CD14-positive monocyte (primary cell): ENCODE results near the gene OTOG. TPM values are rescaled to one million over a fixed set of nuclear protein-coding genes. Genes with fewer than 3 reads are reported as not detected.

Source experiments
- DNase-seq, 3 donors: peaks; one replicate each; pipeline ENCODE4 v3.0.0-alpha.2; 2011 to 2022
- H2AFZ ChIP-seq: 2 replicates; pipeline ENCODE4 v1.6.0; 2012; ENCODE audit warnings: mild to moderate bottlenecking, low read depth, low read length, inconsistent platforms; ENCODE audit not compliant: insufficient read depth, poor library complexity, severe bottlenecking
- H3K27ac ChIP-seq, 2 donors: 1 replicate in 1 of 2; 2 replicates in 1 of 2; pipeline ENCODE4 v1.5.1; 2012 to 2013; ENCODE audit warnings: low read length in 2 of 2, control low read depth in 1 of 2, inconsistent platforms in 1 of 2, low read depth in 1 of 2, mild to moderate bottlenecking in 1 of 2
- H3K27me3 ChIP-seq, 2 donors: one replicate each; pipeline versions ENCODE4 v1.6.0 to v1.6.1; 2011 to 2013; ENCODE audit warnings: low read length in 2 of 2; ENCODE audit not compliant: control insufficient read depth in 2 of 2, insufficient read depth in 2 of 2
- H3K36me3 ChIP-seq, 2 donors: replicated peaks in 1 of 2; 1 replicate in 1 of 2; 2 replicates in 1 of 2; pipeline versions ENCODE4 v1.5.1 to v1.6.1; 2012 to 2013; ENCODE audit warnings: low read length in 2 of 2, control low read depth in 1 of 2, inconsistent platforms in 1 of 2, mild to moderate bottlenecking in 1 of 2; ENCODE audit not compliant: insufficient read depth in 2 of 2, control insufficient read depth in 1 of 2
- H3K4me1 ChIP-seq, 2 donors: 1 replicate in 1 of 2; 2 replicates in 1 of 2; pipeline versions ENCODE4 v1.5.1 to v1.6.1; 2012 to 2013; ENCODE audit warnings: low read length in 2 of 2, control low read depth in 1 of 2, inconsistent platforms in 1 of 2, mild to moderate bottlenecking in 1 of 2, moderate library complexity in 1 of 2; ENCODE audit not compliant: insufficient read depth in 2 of 2, control insufficient read depth in 1 of 2
- H3K4me2 ChIP-seq: replicated peaks from 2 replicates; pipeline ENCODE3; 2012; ENCODE audit warnings: low read length, moderate library complexity, mild to moderate bottlenecking; ENCODE audit not compliant: poor library complexity, severe bottlenecking; ENCODE audit errors: extremely low read depth
- H3K4me3 ChIP-seq, 3 experiments: fragments of 200-600 bp in 1 of 3; sonication (generic) in 1 of 3; replicated peaks in 1 of 3; 1 replicate in 2 of 3; 2 replicates in 1 of 3; pipeline ENCODE4 v1.5.1; 2011 to 2013; ENCODE audit warnings: low read length in 3 of 3, mild to moderate bottlenecking in 3 of 3, control low read depth in 2 of 3, low read depth in 2 of 3, inconsistent platforms in 1 of 3, moderate library complexity in 1 of 3
- H3K79me2 ChIP-seq: 2 replicates; pipeline ENCODE4 v1.6.0; 2012; ENCODE audit warnings: mild to moderate bottlenecking, control low read depth, inconsistent platforms, low read length, moderate library complexity; ENCODE audit not compliant: insufficient read depth
- H3K9ac ChIP-seq: 2 replicates; pipeline ENCODE4 v1.6.0; 2017; ENCODE audit warnings: low read length, mild to moderate bottlenecking; ENCODE audit not compliant: insufficient read depth, poor library complexity, severe bottlenecking
- H3K9me3 ChIP-seq, 2 donors: replicated peaks in 1 of 2; 1 replicate in 1 of 2; 2 replicates in 1 of 2; pipeline versions ENCODE4 v1.5.1 to v1.6.1; 2012 to 2013; ENCODE audit warnings: low read length in 2 of 2, control low read depth in 1 of 2; ENCODE audit not compliant: control insufficient read depth in 1 of 2, insufficient read depth in 1 of 2
- H4K20me1 ChIP-seq: 2 replicates; pipeline ENCODE4 v1.6.0; 2012; ENCODE audit warnings: mild to moderate bottlenecking, low read length, control low read depth, moderate library complexity; ENCODE audit not compliant: insufficient read depth
- H3K27ac Mint-ChIP-seq, 7 donors: one replicate each; pipeline ENCODE4 v1.8.0; 2020; ENCODE audit warnings: mild to moderate bottlenecking in 7 of 7, mixed read lengths in 7 of 7, moderate library complexity in 6 of 7, inconsistent platforms in 2 of 7
- H3K27me3 Mint-ChIP-seq, 3 donors: one replicate each; pipeline ENCODE4 v1.8.0; 2021 to 2022; ENCODE audit warnings: low read depth in 3 of 3, mild to moderate bottlenecking in 3 of 3, mixed read lengths in 3 of 3, moderate library complexity in 3 of 3, inconsistent platforms in 1 of 3
- H3K36me3 Mint-ChIP-seq, 2 donors: one replicate each; pipeline ENCODE4 v1.8.0; 2020; ENCODE audit warnings: mixed read lengths in 2 of 2, inconsistent platforms in 1 of 2, mild to moderate bottlenecking in 1 of 2
- H3K4me1 Mint-ChIP-seq: one replicate; pipeline ENCODE4 v1.8.0; 2020; ENCODE audit warnings: mild to moderate bottlenecking, mixed read lengths
- H3K4me3 Mint-ChIP-seq, 2 donors: one replicate each; pipeline ENCODE4 v1.8.0; 2020; ENCODE audit warnings: mild to moderate bottlenecking in 2 of 2, mixed read lengths in 2 of 2, moderate library complexity in 1 of 2
- H3K9me3 Mint-ChIP-seq, 7 donors: one replicate each; pipeline ENCODE4 v1.8.0; 2020 to 2022; ENCODE audit warnings: mixed read lengths in 7 of 7, mild to moderate bottlenecking in 6 of 7, moderate library complexity in 6 of 7, inconsistent platforms in 2 of 7
- CTCF ChIP-seq: fragments of 200-600 bp; IDR thresholded peaks from one replicate; pipeline ENCODE4 v1.8.0; 2022; ENCODE audit warnings: antibody characterized with exemption, mild to moderate bottlenecking
- WGBS: methylation state at CpG from one replicate; pipeline ENCODE4 v1.1.5; 2013; ENCODE audit warnings: missing lambda C conversion rate; ENCODE audit not compliant: insufficient coverage; 5-methylcytosine and 5-hydroxymethylcytosine counted together
- intact Hi-C, 2 donors: fragments of 100-400 bp; cut with micrococcal nuclease; formaldehyde crosslinking; loops; one replicate each; pipeline versions ENCODE4 v1.15.0 to v1.15.1; 2023
- polyA plus RNA-seq, 3 donors: library from polyadenylated mRNA; depleted of rRNA in 1 of 3; unstranded in 2 of 3; stranded (reverse) in 1 of 3; fragments of 300-500 nt in 2 of 3; fragments of >200 nt in 1 of 3; fragmentation: Illumina TruSeq in 2 of 3; gene quantifications; 1 replicate in 2 of 3; 2 replicates in 1 of 3; pipeline ENCODE4 v1.2.3, GENCODE V29; 2012 to 2021

Gene OTOG
- polyA plus RNA-seq, 3 donors = not detected

DNA sequence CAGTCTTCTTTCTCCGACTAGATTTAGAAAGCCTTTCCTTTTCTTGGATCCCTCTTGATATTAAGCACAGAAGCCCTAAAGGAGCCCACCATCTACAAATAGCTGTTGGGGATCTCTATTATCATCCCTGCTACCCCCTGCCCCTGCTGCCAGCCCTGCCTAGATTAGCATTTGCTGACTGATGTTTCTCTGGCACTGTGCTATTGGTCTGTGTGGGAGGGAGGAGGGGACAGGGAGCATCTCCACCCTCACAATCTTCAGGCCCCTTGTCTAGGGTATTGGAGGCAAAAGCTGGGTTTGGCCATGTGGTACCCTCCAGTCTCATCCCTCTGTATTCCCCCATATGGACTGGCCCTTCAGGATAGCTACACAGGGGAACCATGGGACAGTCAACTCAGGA lies 9.0 kb upstream of the OTOG start:
- H3K27ac Mint-ChIP-seq = no peak overlapping the region
- no peak for DNase-seq
- no peak overlapping the region for H3K4me2 ChIP-seq
- no peaks in the 10 kb centered on the region for H4K20me1 ChIP-seq
- no peaks in the 10 kb centered on the region for H3K4me1 ChIP-seq
- peaks cover 10 to 14% (median 14%) of the 10 kb centered on the region in 3 donors for H3K27me3 Mint-ChIP-seq
- H3K27ac ChIP-seq = no peak overlapping the region
- 83% methylated on average over 1 of the region's 1 CpG for whole genome bisulfite sequencing
- H3K4me3 ChIP-seq = no peak overlapping the region
- H3K4me1 Mint-ChIP-seq = no peaks in the 10 kb centered on the region
- H3K79me2 ChIP-seq = no peaks in the 10 kb centered on the region
- H3K36me3 Mint-ChIP-seq = no peaks in the 10 kb centered on the region
- no peak overlapping the region for H2AFZ ChIP-seq
- no peak overlapping the region for H3K9ac ChIP-seq
- no peaks in the 10 kb centered on the region for H3K36me3 ChIP-seq
- H3K9me3 Mint-ChIP-seq = no peaks in the 10 kb centered on the region
- peaks cover 0 to 7% of the 10 kb centered on the region in 2 donors for H3K27me3 ChIP-seq
- TF ChIP-seq CTCF = no peak
- H3K4me3 Mint-ChIP-seq = no peak overlapping the region
- intact Hi-C loops = no loop called here
- H3K9me3 ChIP-seq = no peaks in the 10 kb centered on the region

DNA sequence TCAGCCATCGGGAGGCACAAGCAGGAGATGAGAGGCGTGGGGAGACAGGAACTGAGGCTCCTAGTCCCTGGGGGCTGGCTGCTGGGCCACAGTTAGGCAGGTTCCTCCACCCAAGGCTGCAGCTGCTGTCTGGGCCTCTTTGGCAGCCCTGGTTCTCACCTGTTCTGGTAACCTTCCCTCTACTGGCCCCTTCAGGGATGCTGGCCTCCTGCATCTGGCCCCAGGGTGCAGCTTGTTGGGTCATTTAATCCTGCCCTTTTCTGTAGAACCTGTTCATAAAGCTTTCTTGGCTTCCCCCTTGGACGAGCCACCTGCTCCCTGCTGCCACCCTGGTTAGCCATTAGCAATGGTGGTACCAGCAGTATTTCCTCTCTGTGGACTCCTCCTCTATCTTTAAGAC lies 8.3 kb upstream of the OTOG start:
- Mint-ChIP-seq H3K27ac (peak overlapping the region in 1 of 7 donors; percentile 33), H3K4me1 (peaks cover 2% of the 10 kb centered on the region), H3K27me3 (peaks cover 16 to 20% (median 18%) of the 10 kb centered on the region in 3 donors), H3K9me3 (no peaks in the 10 kb centered on the region), H3K36me3 (no peaks in the 10 kb centered on the region), H3K4me3 (no peak overlapping the region)
- Histone ChIP-seq H3K9me3 (no peaks in the 10 kb centered on the region), H3K4me3 (no peak overlapping the region), H3K27me3 (peaks cover 0 to 14% of the 10 kb centered on the region in 2 donors), H3K79me2 (no peaks in the 10 kb centered on the region), H3K4me2 (no peak overlapping the region), H3K4me1 (no peaks in the 10 kb centered on the region), H2AFZ (no peak overlapping the region), H3K36me3 (no peaks in the 10 kb centered on the region), H3K27ac (no peak overlapping the region), H4K20me1 (no peaks in the 10 kb centered on the region), H3K9ac (no peak overlapping the region)
- intact Hi-C loops = no loop called here
- WGBS = 74% methylated on average over 1 of the region's 3 CpGs
- no peak for TF ChIP-seq CTCF
- no peak for DNase-seq
